H1 (cell line): ENCODE measurements around the gene DUS1L.

ENCODE experiments used
- EZH2 ChIP-seq: fragments of 200-600 bp; sonication (generic); IDR thresholded peaks from 2 replicates; pipeline ENCODE4 v1.7.1; 2012; ENCODE audit warnings: low read depth, mild to moderate bottlenecking, moderate library complexity, low read length, inconsistent platforms; ENCODE audit not compliant: severe bottlenecking
- HDAC2 ChIP-seq, 2 experiments: fragments of 300-600 bp in 1 of 2; sonication (generic) in 1 of 2; IDR thresholded peaks; 2 replicates each; pipeline ENCODE4 v1.6.1; 2011 to 2012; ENCODE audit warnings: low read depth in 2 of 2, low read length in 2 of 2, mild to moderate bottlenecking in 2 of 2, moderate library complexity in 2 of 2, borderline replicate concordance in 1 of 2, inconsistent platforms in 1 of 2
- HDAC6 ChIP-seq: IDR thresholded peaks from one replicate; pipeline ENCODE4 v1.7.1; 2012; ENCODE audit warnings: low read depth, mild to moderate bottlenecking, inconsistent platforms, low read length, moderate library complexity
- JUN ChIP-seq: IDR thresholded peaks from 2 replicates; pipeline ENCODE4 v1.6.1; 2011; ENCODE audit warnings: low read depth, mild to moderate bottlenecking, improper control_type of control experiment, low read length
- KDM1A ChIP-seq: fragments of 200-600, 300-600 bp; sonication (generic); IDR thresholded peaks from 2 replicates; pipeline ENCODE4 v1.7.1; 2016; ENCODE audit warnings: mild to moderate bottlenecking, low read length, borderline replicate concordance
- NRF1 ChIP-seq: IDR thresholded peaks from 2 replicates; pipeline ENCODE4 v1.6.1; 2011; ENCODE audit warnings: mild to moderate bottlenecking, low read depth, low read length, improper control_type of control experiment
- SP1 ChIP-seq: IDR thresholded peaks from 2 replicates; pipeline ENCODE4 v1.6.1; 2011; ENCODE audit warnings: low read depth, low read length
- SP2 ChIP-seq: IDR thresholded peaks from 2 replicates; pipeline ENCODE4 v1.6.1; 2012; ENCODE audit warnings: mild to moderate bottlenecking, low read length, inconsistent platforms
- YY1 ChIP-seq: IDR thresholded peaks from 2 replicates; pipeline ENCODE4 v1.6.1; 2011; ENCODE audit warnings: low read depth, mild to moderate bottlenecking, low read length
- TF ChIP-seq, protein P1 (sequence below): IDR thresholded peaks from 2 replicates; pipeline ENCODE4 v1.6.1; 2012; ENCODE audit warnings: low read length, inconsistent platforms
- TF ChIP-seq, protein P2 (sequence below), 3 experiments: IDR thresholded peaks; 1 replicate in 2 of 3; 2 replicates in 1 of 3; pipeline versions ENCODE4 v1.5.1 to v1.6.1; 2011; ENCODE audit warnings: low read length in 3 of 3, mild to moderate bottlenecking in 3 of 3, inconsistent platforms in 2 of 3, low read depth in 1 of 3, moderate library complexity in 1 of 3; ENCODE audit not compliant: insufficient read depth in 1 of 3; ENCODE audit errors: control extremely low read depth in 1 of 3
- TF ChIP-seq, protein P3 (sequence below): IDR thresholded peaks from 2 replicates; pipeline ENCODE4 v1.6.1; 2012; ENCODE audit warnings: inconsistent platforms

DNA sequence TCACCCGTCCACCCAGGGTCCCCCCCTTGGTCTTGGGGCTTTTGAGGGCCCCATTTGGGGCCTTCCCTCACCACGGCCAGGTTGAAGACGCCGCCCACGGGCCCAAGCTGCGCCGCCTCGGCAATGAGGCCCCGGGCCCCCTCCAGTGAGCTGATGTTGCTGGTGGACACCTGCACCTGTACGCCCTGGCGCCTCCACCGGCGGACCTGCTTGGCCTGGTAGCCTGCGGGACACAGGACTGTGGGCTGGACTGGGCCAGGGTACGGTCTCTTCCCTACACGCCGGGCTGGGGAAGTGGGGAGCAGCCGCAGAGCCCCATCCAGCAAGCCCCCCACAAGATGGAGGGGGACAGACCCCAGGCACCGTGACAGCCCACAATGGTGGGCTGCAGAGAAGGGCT is 16.9 kb upstream of the DUS1L start:
- no peak for TF ChIP-seq HDAC2 (IDR thresholded peaks at IDR 0.05; ENCODE audit: borderline replicate concordance in 1 of 2, low read depth in 2 of 2, low read length in 2 of 2)
- no peak for TF ChIP-seq SP2
- TF ChIP-seq, protein P1, sequence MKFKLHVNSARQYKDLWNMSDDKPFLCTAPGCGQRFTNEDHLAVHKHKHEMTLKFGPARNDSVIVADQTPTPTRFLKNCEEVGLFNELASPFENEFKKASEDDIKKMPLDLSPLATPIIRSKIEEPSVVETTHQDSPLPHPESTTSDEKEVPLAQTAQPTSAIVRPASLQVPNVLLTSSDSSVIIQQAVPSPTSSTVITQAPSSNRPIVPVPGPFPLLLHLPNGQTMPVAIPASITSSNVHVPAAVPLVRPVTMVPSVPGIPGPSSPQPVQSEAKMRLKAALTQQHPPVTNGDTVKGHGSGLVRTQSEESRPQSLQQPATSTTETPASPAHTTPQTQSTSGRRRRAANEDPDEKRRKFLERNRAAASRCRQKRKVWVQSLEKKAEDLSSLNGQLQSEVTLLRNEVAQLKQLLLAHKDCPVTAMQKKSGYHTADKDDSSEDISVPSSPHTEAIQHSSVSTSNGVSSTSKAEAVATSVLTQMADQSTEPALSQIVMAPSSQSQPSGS: no peak
- no peak for TF ChIP-seq HDAC6
- TF ChIP-seq, protein P2, sequence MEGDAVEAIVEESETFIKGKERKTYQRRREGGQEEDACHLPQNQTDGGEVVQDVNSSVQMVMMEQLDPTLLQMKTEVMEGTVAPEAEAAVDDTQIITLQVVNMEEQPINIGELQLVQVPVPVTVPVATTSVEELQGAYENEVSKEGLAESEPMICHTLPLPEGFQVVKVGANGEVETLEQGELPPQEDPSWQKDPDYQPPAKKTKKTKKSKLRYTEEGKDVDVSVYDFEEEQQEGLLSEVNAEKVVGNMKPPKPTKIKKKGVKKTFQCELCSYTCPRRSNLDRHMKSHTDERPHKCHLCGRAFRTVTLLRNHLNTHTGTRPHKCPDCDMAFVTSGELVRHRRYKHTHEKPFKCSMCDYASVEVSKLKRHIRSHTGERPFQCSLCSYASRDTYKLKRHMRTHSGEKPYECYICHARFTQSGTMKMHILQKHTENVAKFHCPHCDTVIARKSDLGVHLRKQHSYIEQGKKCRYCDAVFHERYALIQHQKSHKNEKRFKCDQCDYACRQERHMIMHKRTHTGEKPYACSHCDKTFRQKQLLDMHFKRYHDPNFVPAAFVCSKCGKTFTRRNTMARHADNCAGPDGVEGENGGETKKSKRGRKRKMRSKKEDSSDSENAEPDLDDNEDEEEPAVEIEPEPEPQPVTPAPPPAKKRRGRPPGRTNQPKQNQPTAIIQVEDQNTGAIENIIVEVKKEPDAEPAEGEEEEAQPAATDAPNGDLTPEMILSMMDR (IDR thresholded peaks at IDR 0.05; ENCODE audit: control extremely low read depth in 1 of 3, insufficient read depth in 1 of 3, low read depth in 1 of 3, low read length in 3 of 3): no peak
- TF ChIP-seq JUN: no peak
- TF ChIP-seq, protein P3, sequence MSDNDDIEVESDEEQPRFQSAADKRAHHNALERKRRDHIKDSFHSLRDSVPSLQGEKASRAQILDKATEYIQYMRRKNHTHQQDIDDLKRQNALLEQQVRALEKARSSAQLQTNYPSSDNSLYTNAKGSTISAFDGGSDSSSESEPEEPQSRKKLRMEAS: no peak
- no peak for TF ChIP-seq NRF1
- no peak for TF ChIP-seq YY1
- TF ChIP-seq KDM1A: no peak
- no peak for TF ChIP-seq EZH2
- TF ChIP-seq SP1: no peak
